Suprapubic skin (tissue), 4 donors: ENCODE data around the gene GIT1. TPM values are rescaled to one million over a fixed set of nuclear protein-coding genes. Genes with fewer than 3 reads are reported as not detected.
A peak's percentile ranks its signal among the peaks of the same experiment; 100 is the strongest.

ENCODE experiments used
- DNase-seq, 2 donors: peaks; one replicate each; pipeline ENCODE4 v3.0.0-alpha.2; 2019; ENCODE audit warnings: low spot score in 2 of 2
- H3K27ac ChIP-seq: fragments of 200-600 bp; sonication (generic); one replicate; pipeline ENCODE4 v1.5.1; 2019
- H3K27me3 ChIP-seq: fragments of 200-600 bp; sonication (generic); one replicate; pipeline ENCODE4 v1.5.1; 2019
- H3K36me3 ChIP-seq: fragments of 200-600 bp; sonication (generic); one replicate; pipeline ENCODE4 v1.5.1; 2019
- H3K4me1 ChIP-seq: fragments of 200-600 bp; sonication (generic); one replicate; pipeline ENCODE4 v1.5.1; 2019
- H3K4me3 ChIP-seq: fragments of 200-600 bp; sonication (generic); one replicate; pipeline ENCODE4 v1.5.1; 2019; ENCODE audit warnings: mild to moderate bottlenecking
- H3K9me3 ChIP-seq: fragments of 200-600 bp; sonication (generic); one replicate; pipeline ENCODE4 v1.5.1; 2019
- CTCF ChIP-seq, 2 donors: fragments of 200-600 bp in 1 of 2; fragments of 450-650 bp in 1 of 2; sonication (generic) in 1 of 2; IDR thresholded peaks; one replicate each; pipeline ENCODE4 v1.5.1; 2016 to 2019; ENCODE audit warnings: antibody characterized with exemption in 2 of 2, mild to moderate bottlenecking in 1 of 2, moderate library complexity in 1 of 2
- EP300 ChIP-seq: sonication (generic); formaldehyde crosslinking; IDR thresholded peaks from one replicate; pipeline ENCODE4 v1.6.1; 2017; ENCODE audit warnings: antibody characterized with exemption
- POLR2A ChIP-seq, 2 donors: fragments of 450-650 bp; IDR thresholded peaks; one replicate each; pipeline ENCODE4 v1.6.1; 2017; ENCODE audit warnings: antibody characterized with exemption in 2 of 2, mild to moderate bottlenecking in 2 of 2, moderate library complexity in 2 of 2
- POLR2AphosphoS5 ChIP-seq, 3 donors: sonication (generic); formaldehyde crosslinking; IDR thresholded peaks; one replicate each; pipeline ENCODE4 v1.6.1; 2017; ENCODE audit warnings: antibody characterized with exemption in 3 of 3
- WGBS: methylation state at CpG from one replicate; pipeline ENCODE4 v1.1.5; 2018; 5-methylcytosine and 5-hydroxymethylcytosine counted together
- total RNA-seq, 4 donors: library from RNA; depleted of rRNA; stranded (reverse); fragments of >200 nt; gene quantifications; one replicate each; pipeline ENCODE4 v1.1.0, GENCODE V29; 2016

The GIT1 gene
- total RNA-seq, 4 donors from 2014 or later = 66.7 to 103 (median 90.4) TPM

- 12% methylated on average over 11 of the region's 30 CpGs for WGBS
- no peak for TF ChIP-seq CTCF (IDR thresholded peaks at IDR 0.05)
- no peak for TF ChIP-seq POLR2AphosphoS5 (IDR thresholded peaks at IDR 0.05)
- no peak for TF ChIP-seq EP300
- no peak for TF ChIP-seq POLR2A (IDR thresholded peaks at IDR 0.05)
- Histone ChIP-seq H3K36me3 (no peaks in the 10 kb centered on the region), H3K9me3 (no peaks in the 10 kb centered on the region), H3K4me3 (peak overlapping the region; percentile 88), H3K4me1 (peaks cover 84% of the 10 kb centered on the region), H3K27me3 (no peaks in the 10 kb centered on the region), H3K27ac (peak overlapping the region; percentile 86)
- DNase-seq = no peak
These were observed 1.1 kb upstream of the GIT1 start for GRCh38 chr17:29590411-29591145.

- peaks cover 88% of the 10 kb centered on the region for H3K4me1 ChIP-seq
- WGBS = no CpG with 5 or more reads among the region's 72 CpGs
- H3K27ac ChIP-seq = peak overlapping the region; percentile 81
- H3K4me3 ChIP-seq = peak overlapping the region; percentile 88
- no peaks in the 10 kb centered on the region for H3K9me3 ChIP-seq
- TF ChIP-seq POLR2AphosphoS5 (IDR thresholded peaks at IDR 0.05) (no peak), EP300 (no peak), CTCF (IDR thresholded peaks at IDR 0.05) (no peak), POLR2A (IDR thresholded peaks at IDR 0.05) (no peak)
- H3K27me3 ChIP-seq = no peaks in the 10 kb centered on the region
- no peak for DNase-seq
- H3K36me3 ChIP-seq = no peaks in the 10 kb centered on the region
These were observed 661 bp downstream of the GIT1 start for GRCh38 chr17:29588562-29589411.

GRCh38 chr17:29588017-29588561 lies 1.4 kb downstream of the GIT1 start:
- H3K36me3 ChIP-seq = no peaks in the 10 kb centered on the region
- peak overlapping the region; percentile 88 for H3K4me3 ChIP-seq
- WGBS = 35% methylated on average over 4 of the region's 8 CpGs
- DNase-seq = no peak
- no peaks in the 10 kb centered on the region for H3K9me3 ChIP-seq
- peak overlapping the region; percentile 81 for H3K27ac ChIP-seq
- peaks cover 91% of the 10 kb centered on the region for H3K4me1 ChIP-seq
- H3K27me3 ChIP-seq = no peaks in the 10 kb centered on the region
- TF ChIP-seq POLR2A (IDR thresholded peaks at IDR 0.05) = no peak
- TF ChIP-seq EP300 = no peak

- no peaks in the 10 kb centered on the region for H3K9me3 ChIP-seq
- TF ChIP-seq POLR2A (IDR thresholded peaks at IDR 0.05) (no peak), EP300 (no peak), POLR2AphosphoS5 (IDR thresholded peaks at IDR 0.05) (no peak), CTCF (IDR thresholded peaks at IDR 0.05) (no peak)
- no peak overlapping the region for H3K27ac ChIP-seq
- H3K4me1 ChIP-seq = peaks cover 92% of the 10 kb centered on the region
- peak overlapping the region; percentile 88 for H3K4me3 ChIP-seq
- H3K36me3 ChIP-seq = no peaks in the 10 kb centered on the region
- H3K27me3 ChIP-seq = no peaks in the 10 kb centered on the region
- WGBS = 71% methylated on average over 6 of the region's 6 CpGs
- DNase-seq = no peak
These were observed 1.9 kb downstream of the GIT1 start for GRCh38 chr17:29587591-29587990.

- Histone ChIP-seq H3K9me3 (no peaks in the 10 kb centered on the region), H3K36me3 (peaks cover 1% of the 10 kb centered on the region), H3K27me3 (no peaks in the 10 kb centered on the region), H3K27ac (no peak overlapping the region), H3K4me1 (peaks cover 92% of the 10 kb centered on the region), H3K4me3 (no peak overlapping the region)
- DNase-seq = no peak
- WGBS = 50% methylated on average over 6 of the region's 9 CpGs
- no peak for TF ChIP-seq EP300
- TF ChIP-seq CTCF (IDR thresholded peaks at IDR 0.05) = no peak
- TF ChIP-seq POLR2A (IDR thresholded peaks at IDR 0.05) = no peak
- no peak for TF ChIP-seq POLR2AphosphoS5 (IDR thresholded peaks at IDR 0.05)
These were observed 2.6 kb downstream of the GIT1 start for GRCh38 chr17:29586676-29587469.
